ENCODE data around the gene MRPS2. TPM values are rescaled to one million over a fixed set of nuclear protein-coding genes. Genes with fewer than 3 reads are reported as not detected.
"Not testable (repeated sequence)": the region's sequence is repeated elsewhere in the genome, so short reads cannot be mapped to it uniquely, and the experiment has no call there.

MRPS2 gene
- polyA plus RNA-seq, 2 of the 4 experiments (the other 2 are of a cell fraction), result 66.9 to 90.1 TPM

DNA sequence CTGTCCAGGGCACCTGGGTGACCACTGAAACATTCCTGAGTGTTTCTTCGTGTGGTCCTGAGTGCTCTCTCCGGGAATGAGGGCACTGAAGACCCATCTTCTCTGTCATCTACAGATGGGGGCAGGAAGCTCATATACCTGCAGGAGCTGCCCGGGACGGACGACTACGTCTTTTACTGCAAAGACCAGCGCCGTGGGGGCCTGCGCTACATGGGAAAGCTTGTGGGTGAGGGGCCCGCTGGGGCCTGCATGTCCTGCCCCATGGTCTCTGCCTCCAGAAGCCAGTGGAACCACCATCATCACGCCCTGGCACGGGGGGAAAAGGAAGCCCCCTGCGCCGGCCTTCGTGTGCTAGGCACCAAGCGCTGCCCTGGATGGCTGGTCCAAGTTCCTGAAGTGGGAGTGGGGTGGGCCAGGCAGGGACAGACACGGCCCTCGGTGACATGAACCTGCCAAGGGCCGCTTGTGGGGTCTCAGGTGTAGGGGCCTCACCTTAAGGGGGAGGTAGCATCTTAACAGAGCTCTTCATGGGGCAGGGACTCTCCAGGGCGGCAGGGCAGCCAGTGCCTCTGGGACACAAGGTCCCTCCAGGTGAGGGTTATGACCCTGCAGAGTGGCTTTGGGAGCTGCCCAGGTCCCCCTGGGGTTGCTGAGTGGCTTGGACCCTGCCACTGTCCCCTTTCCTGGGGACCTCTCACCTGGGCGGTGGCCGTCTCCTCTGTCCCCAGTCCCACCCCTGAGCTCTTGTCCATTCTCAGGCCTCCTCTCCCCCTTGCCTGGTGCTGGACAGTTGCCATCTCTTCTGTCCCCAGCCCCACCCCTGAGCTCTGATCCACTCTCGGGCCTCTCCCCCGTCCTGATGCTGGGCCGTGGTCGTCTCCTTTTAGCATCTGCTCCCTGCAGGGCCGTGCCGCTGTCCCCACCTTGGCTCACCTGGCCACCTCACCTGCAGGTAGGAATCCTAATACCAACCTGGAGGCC, 47.6 kb downstream of the MRPS2 start (continued):
- TF ChIP-seq USF2 (IDR thresholded peaks at IDR 0.05), result no peak

DNA sequence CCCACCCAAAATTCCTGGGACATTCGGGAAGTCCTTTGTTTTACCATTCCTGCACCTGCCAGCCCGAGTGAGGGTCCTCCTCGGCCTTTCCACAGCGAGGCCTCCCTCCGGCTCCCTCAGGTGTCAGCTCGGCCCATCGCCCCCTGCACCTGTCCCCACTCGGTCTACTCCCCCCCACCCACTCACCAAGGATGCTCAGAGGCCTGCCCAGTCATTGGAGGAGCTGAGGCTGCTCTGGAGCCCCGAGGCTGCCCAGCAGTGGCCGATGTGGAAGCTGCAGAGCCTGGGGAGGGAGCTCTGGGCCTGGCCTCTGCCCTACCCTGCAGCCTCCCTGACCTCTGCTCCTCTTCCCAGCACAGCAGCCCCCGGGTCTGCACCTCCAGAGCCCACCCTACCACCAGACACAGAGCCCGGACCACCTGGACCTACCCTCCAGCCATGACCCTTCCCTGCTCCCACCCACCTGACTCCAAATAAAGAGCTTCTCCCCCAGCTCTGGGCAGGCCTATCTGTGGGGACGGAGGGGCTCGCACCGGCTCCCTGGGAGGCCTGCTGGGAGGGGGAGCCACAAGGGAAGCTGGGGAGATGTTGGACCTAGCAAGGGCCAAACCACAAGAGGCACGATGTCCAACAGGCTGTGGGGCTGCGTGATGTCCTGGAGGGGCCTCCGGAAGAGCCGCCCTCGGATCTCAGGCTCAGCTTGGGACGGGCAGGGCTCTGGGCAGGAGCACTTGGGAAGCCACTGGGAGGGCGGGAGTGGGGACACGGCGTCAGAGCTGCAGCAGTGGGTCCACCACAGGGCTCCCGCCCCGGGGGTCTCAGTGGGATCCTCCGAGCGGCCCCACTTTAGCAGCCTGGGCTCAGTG, 49.2 kb downstream of the MRPS2 start:
- H3K4me3 ChIP-seq; FAIRE-seq; H3K9me3 ChIP-seq; H3K4me2 ChIP-seq; ATAC-seq; H3K27ac ChIP-seq; H3K4me1 ChIP-seq; POLR2A ChIA-PET; DNase-seq (ENCODE audit: low read depth in 1 of 2, low spot score in 1 of 2): not testable (repeated sequence)
- CTCF ChIA-PET, result interaction anchor here (1.6 kb wide), 1 partner anchor 45 kb away, joined by 7 read pairs; no protein-coding TSS in a partner anchor
- WGBS (ENCODE audit: missing lambda C conversion rate), result 49% methylated on average over 17 of the region's 28 CpGs

DNA sequence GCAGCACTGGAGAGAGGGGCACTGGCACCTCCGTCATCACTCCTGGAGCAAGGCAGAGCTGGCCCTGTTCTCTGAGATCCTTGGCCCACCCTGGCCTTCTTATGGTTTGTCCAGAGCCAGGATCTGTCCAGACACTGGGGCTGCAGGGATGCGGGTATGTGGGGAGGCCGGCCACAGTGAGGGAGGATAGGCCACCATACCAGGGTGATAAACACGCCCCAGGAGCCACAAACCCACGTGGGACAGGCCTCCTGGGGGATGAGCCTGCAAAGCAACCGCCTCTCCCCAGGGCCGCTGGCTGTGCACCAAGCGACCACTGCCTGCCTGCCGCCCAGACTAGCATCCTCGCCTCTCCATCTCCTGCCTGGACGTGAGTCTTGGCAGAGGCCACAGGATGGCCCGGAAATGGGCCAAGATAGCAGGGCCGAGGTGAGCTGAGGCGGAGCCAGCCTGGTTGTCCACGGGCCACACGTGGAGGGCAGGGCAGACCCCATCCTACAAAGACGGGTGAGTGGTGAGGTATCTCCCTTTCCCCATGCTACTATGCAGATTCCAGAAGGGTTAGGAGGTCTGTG, 49.9 kb downstream of the MRPS2 start:
- Histone ChIP-seq H3K4me3 (no peak overlapping the region), H3K4me1 (0 out of 3 replicates have a peak, but pooled peaks cover 2% of the 10 kb centered on the region), H3K4me2 (no peak overlapping the region), H3K9me3 (no peaks in the 10 kb centered on the region), H3K27ac (no peak overlapping the region)
- FAIRE-seq, result no peak
- no peak for DNase-seq (ENCODE audit: low read depth in 1 of 2, low spot score in 1 of 2)
- ChIA-PET CTCF (interaction anchor here (1.6 to 1.8 kb wide), 3 partner anchors 12 to 53 kb away, joined by 3 to 7 read pairs (median 4); no protein-coding TSS in a partner anchor), POLR2A (no interaction called here)
- whole genome bisulfite sequencing (ENCODE audit: missing lambda C conversion rate), result 56% methylated on average over 12 of the region's 17 CpGs
- no peak for TF ChIP-seq ZNF302 (CRISPR knock-in tag; IDR thresholded peaks at IDR 0.05)
- no peak for TF ChIP-seq MAFK (IDR thresholded peaks at IDR 0.05; ENCODE audit: partially characterized antibody)
- TF ChIP-seq GATA3 (IDR thresholded peaks at IDR 0.05; ENCODE audit: borderline replicate concordance), result no peak
- no peak for TF ChIP-seq CHD4 (IDR thresholded peaks at IDR 0.05; ENCODE audit: borderline replicate concordance)
- TF ChIP-seq NFE2L2 (conservative IDR thresholded peaks at IDR 0.05; ENCODE audit: low read length), result no peak
- no peak for TF ChIP-seq EHMT2 (IDR thresholded peaks at IDR 0.05; ENCODE audit: low read depth)
- no peak for TF ChIP-seq FOSL2 (IDR thresholded peaks at IDR 0.05)
- no peak for TF ChIP-seq FOSL2 (CRISPR knock-in tag; IDR thresholded peaks at IDR 0.05)
- TF ChIP-seq USF2 (IDR thresholded peaks at IDR 0.05), result no peak
- TF ChIP-seq KDM1A (IDR thresholded peaks at IDR 0.05; ENCODE audit: low read depth), result no peak
- TF ChIP-seq NR3C1 (IDR thresholded peaks at IDR 0.05), result no peak
- no peak for ATAC-seq

DNA sequence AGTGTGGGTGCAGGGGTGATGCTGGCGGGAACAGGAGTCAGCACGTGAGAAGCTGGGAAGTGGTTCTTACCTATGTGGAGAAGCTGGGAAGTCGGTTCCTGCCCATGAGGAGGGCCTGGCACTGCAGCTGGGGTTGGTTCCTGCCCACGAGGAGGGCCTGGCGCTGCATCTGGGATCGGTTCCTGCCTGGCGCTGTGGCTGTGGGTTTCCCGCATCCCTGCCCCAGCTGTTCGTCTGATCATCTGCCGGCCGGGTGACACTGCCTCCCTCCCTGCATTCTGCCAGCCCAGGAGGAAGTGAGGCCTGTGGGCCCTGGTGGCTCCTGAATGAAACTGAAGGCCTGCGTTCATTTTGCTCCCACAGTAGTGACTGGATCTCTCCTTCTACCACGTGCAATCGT, 50.5 kb downstream of the MRPS2 start:
- Histone ChIP-seq H3K4me2 (no peak overlapping the region), H3K27ac (no peak overlapping the region), H3K9me3 (no peaks in the 10 kb centered on the region), H3K4me1 (0 out of 3 replicates have a peak, but pooled peaks cover 2% of the 10 kb centered on the region), H3K4me3 (no peak overlapping the region)
- CTCF ChIA-PET, result interaction anchor here (1.7 to 1.8 kb wide), 2 partner anchors 11 to 52 kb away, joined by 3 to 4 read pairs; no protein-coding TSS in a partner anchor
- no peak for ATAC-seq
- 66% methylated on average over 9 of the region's 14 CpGs for WGBS (ENCODE audit: missing lambda C conversion rate)
- FAIRE-seq, result no peak
- POLR2A ChIA-PET, result no interaction called here
- no peak for DNase-seq (ENCODE audit: low read depth in 1 of 2, low spot score in 1 of 2)
- TF ChIP-seq HOXA7 (CRISPR knock-in tag; IDR thresholded peaks at IDR 0.05) (no peak), FOSL2 (IDR thresholded peaks at IDR 0.05) (no peak), FOSL2 (CRISPR knock-in tag; IDR thresholded peaks at IDR 0.05) (no peak), MAFK (IDR thresholded peaks at IDR 0.05; ENCODE audit: partially characterized antibody) (no peak), SMC3 (IDR thresholded peaks at IDR 0.05) (no peak), EHMT2 (IDR thresholded peaks at IDR 0.05; ENCODE audit: low read depth) (no peak), PHF8 (IDR thresholded peaks at IDR 0.05; ENCODE audit: borderline replicate concordance, low read depth) (no peak), E2F6 (IDR thresholded peaks at IDR 0.05; ENCODE audit: borderline replicate concordance, low read depth) (no peak), RNF2 (IDR thresholded peaks at IDR 0.05; ENCODE audit: borderline replicate concordance, low read depth) (no peak), ELK1 (IDR thresholded peaks at IDR 0.05; ENCODE audit: low read depth, low read length) (no peak), NPAS2 (CRISPR knock-in tag; IDR thresholded peaks at IDR 0.05; ENCODE audit: borderline replicate concordance) (no peak)
- TF ChIP-seq, protein P1, sequence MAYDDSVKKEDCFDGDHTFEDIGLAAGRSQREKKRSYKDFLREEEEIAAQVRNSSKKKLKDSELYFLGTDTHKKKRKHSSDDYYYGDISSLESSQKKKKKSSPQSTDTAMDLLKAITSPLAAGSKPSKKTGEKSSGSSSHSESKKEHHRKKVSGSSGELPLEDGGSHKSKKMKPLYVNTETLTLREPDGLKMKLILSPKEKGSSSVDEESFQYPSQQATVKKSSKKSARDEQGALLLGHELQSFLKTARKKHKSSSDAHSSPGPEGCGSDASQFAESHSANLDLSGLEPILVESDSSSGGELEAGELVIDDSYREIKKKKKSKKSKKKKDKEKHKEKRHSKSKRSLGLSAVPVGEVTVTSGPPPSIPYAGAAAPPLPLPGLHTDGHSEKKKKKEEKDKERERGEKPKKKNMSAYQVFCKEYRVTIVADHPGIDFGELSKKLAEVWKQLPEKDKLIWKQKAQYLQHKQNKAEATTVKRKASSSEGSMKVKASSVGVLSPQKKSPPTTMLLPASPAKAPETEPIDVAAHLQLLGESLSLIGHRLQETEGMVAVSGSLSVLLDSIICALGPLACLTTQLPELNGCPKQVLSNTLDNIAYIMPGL (CRISPR knock-in tag; IDR thresholded peaks at IDR 0.05; ENCODE audit: borderline replicate concordance), result no peak
- TF ChIP-seq, protein P2, sequence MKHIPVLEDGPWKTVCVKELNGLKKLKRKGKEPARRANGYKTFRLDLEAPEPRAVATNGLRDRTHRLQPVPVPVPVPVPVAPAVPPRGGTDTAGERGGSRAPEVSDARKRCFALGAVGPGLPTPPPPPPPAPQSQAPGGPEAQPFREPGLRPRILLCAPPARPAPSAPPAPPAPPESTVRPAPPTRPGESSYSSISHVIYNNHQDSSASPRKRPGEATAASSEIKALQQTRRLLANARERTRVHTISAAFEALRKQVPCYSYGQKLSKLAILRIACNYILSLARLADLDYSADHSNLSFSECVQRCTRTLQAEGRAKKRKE (CRISPR knock-in tag; IDR thresholded peaks at IDR 0.05; ENCODE audit: low read depth), result no peak

Data from A549 (cell line).